Glutamatergic neuron (in vitro differentiated cells): ENCODE measurements around the gene SOHLH2. TPM values are rescaled to one million over a fixed set of nuclear protein-coding genes. Genes with fewer than 3 reads are reported as not detected.

Experiments
- DNase-seq: peaks from one replicate; pipeline ENCODE4 v3.0.0; 2022
- H3K27ac Mint-ChIP-seq: one replicate; pipeline ENCODE4 v1.8.0; 2020; ENCODE audit warnings: mild to moderate bottlenecking, mixed read lengths, inconsistent platforms; ENCODE audit not compliant: unreplicated experiment
- H3K27me3 Mint-ChIP-seq: one replicate; pipeline ENCODE4 v1.8.0; 2020; ENCODE audit warnings: mild to moderate bottlenecking, moderate library complexity, mixed read lengths, inconsistent platforms; ENCODE audit not compliant: unreplicated experiment
- H3K36me3 Mint-ChIP-seq: one replicate; pipeline ENCODE4 v1.8.0; 2020; ENCODE audit warnings: mild to moderate bottlenecking, mixed read lengths, inconsistent platforms; ENCODE audit not compliant: unreplicated experiment
- H3K4me1 Mint-ChIP-seq: one replicate; pipeline ENCODE4 v1.8.0; 2020; ENCODE audit warnings: mild to moderate bottlenecking, low read depth, mixed read lengths, inconsistent platforms; ENCODE audit not compliant: unreplicated experiment
- H3K4me3 Mint-ChIP-seq: one replicate; pipeline ENCODE4 v1.8.0; 2020; ENCODE audit warnings: mild to moderate bottlenecking, mixed read lengths, inconsistent platforms; ENCODE audit not compliant: unreplicated experiment
- H3K9me3 Mint-ChIP-seq: one replicate; pipeline ENCODE4 v1.8.0; 2020; ENCODE audit warnings: mild to moderate bottlenecking, moderate library complexity, mixed read lengths, inconsistent platforms; ENCODE audit not compliant: unreplicated experiment
- CTCF ChIP-seq: fragments of 200-600 bp; sonication (generic); IDR thresholded peaks from one replicate; pipeline ENCODE4 v1.5.0; 2021; ENCODE audit not compliant: partially characterized antibody, unreplicated experiment
- total RNA-seq: library from RNA; stranded (reverse); fragmentation: NEBNext Ultra II Directional; extraction: Animal tissue kit (Norgen Biotek cat#: 25700); gene quantifications from one replicate; pipeline ENCODE4 v1.2.1, GENCODE V29; 2021; ENCODE audit not compliant: unreplicated experiment

Gene SOHLH2
- total RNA-seq, 1 donor from 2014 or later: 0.78 TPM

- Mint-ChIP-seq H3K4me1 (no peaks in the 10 kb centered on the region), H3K27me3 (no peaks in the 10 kb centered on the region), H3K4me3 (no peak overlapping the region), H3K9me3 (no peaks in the 10 kb centered on the region), H3K27ac (no peak overlapping the region), H3K36me3 (no peaks in the 10 kb centered on the region)
- no peak for DNase-seq
- TF ChIP-seq CTCF: no peak
Observed at GRCh38 chr13:36175621-36176020, 38.7 kb downstream of the SOHLH2 start.

GRCh38 chr13:36174923-36175322 lies 39.4 kb downstream of the SOHLH2 start:
- Mint-ChIP-seq H3K9me3 (peaks cover 2% of the 10 kb centered on the region), H3K4me1 (no peaks in the 10 kb centered on the region), H3K27me3 (no peaks in the 10 kb centered on the region), H3K4me3 (no peak overlapping the region), H3K27ac (no peak overlapping the region), H3K36me3 (no peaks in the 10 kb centered on the region)
- no peak for TF ChIP-seq CTCF
- DNase-seq: no peak

DNA sequence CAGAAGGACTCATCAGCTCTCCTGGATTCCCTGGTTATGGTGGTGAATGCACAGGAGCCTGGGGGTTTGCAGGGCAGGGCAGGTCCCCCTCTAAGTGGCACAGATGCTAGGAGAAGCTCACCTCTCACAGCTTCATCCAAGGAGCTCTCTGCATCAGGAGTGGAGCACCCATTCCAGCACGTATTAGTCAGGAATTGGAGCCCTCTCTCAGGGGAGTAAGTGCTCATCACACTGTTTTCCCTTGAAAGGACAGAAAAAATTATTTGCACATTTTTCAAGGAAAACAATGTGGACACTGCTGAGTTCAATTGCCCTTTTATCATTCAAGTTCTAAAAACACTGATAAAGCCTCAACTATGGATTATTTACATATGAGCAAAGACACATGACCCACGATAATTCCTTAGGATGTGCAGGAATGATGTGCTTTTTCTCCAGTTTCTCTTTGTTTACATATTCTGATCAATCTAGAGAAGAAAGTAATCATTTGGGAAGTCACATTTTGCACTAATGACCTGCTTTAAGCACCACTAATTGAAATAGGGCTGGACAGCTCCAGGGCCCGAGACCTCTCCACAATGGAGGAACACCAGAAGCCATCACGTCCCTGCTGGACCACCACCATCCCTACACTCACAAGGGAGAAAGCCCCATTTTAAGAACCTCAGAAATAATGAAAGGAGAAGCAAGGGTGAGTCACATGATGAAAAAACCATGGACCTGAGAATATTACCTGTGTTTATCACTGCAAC lies 40.6 kb downstream of the SOHLH2 start:
- Mint-ChIP-seq H3K4me1 (no peaks in the 10 kb centered on the region), H3K36me3 (no peaks in the 10 kb centered on the region), H3K4me3 (no peak overlapping the region), H3K27ac (no peak overlapping the region), H3K27me3 (no peaks in the 10 kb centered on the region), H3K9me3 (peaks cover 2% of the 10 kb centered on the region)
- no peak for DNase-seq
- TF ChIP-seq CTCF: no peak

DNA sequence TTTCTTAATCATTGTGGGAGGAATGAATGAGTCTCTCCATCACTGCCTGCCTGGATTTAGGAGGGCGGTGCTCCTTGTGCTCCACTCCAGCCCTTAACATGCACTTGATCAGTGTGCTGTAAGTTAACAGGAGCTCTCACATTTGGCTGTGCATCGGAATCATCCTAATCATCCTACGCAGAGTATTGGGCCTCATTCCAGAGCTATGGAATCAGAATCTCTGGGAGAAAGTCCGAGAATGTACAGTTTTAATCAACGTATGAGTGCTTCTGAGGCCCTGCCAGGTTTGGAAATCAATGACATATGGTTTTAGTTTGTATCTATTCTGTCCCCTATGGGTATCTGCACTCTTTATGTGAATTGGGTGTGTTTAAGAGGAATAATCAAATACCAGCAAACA lies 48.3 kb downstream of the SOHLH2 start:
- H3K4me1 Mint-ChIP-seq: peaks cover 11% of the 10 kb centered on the region
- no peak overlapping the region for H3K27ac Mint-ChIP-seq
- H3K9me3 Mint-ChIP-seq: peaks cover 2% of the 10 kb centered on the region
- no peaks in the 10 kb centered on the region for H3K36me3 Mint-ChIP-seq
- no peaks in the 10 kb centered on the region for H3K27me3 Mint-ChIP-seq
- no peak for DNase-seq
- TF ChIP-seq CTCF: no peak
- no peak overlapping the region for H3K4me3 Mint-ChIP-seq

- TF ChIP-seq CTCF: no peak
- peak; percentile 59 for DNase-seq
- H3K9me3 Mint-ChIP-seq: no peaks in the 10 kb centered on the region
- H3K36me3 Mint-ChIP-seq: no peaks in the 10 kb centered on the region
- no peak overlapping the region for H3K4me3 Mint-ChIP-seq
- peaks cover 11% of the 10 kb centered on the region for H3K4me1 Mint-ChIP-seq
- H3K27ac Mint-ChIP-seq: no peak overlapping the region
- no peaks in the 10 kb centered on the region for H3K27me3 Mint-ChIP-seq
Observed at GRCh38 chr13:36163809-36164308, 50.5 kb downstream of the SOHLH2 start.
